Stimulated activated CD4-positive, alpha-beta T cell treated with anti-CD3 and anti-CD28 coated beads, Interleukin-2, amount 100 ng/mL, for 4 hours (primary cell): ENCODE measurements around the gene UBA7.
"Not testable (repeated sequence)": the region's sequence is repeated elsewhere in the genome, so short reads cannot be mapped to it uniquely, and the experiment has no call there.

Experiments
- DNase-seq: peaks from one replicate; pipeline ENCODE4 v3.0.0-alpha.2; 2020; ENCODE audit warnings: low read depth

The UBA7 gene

DNA sequence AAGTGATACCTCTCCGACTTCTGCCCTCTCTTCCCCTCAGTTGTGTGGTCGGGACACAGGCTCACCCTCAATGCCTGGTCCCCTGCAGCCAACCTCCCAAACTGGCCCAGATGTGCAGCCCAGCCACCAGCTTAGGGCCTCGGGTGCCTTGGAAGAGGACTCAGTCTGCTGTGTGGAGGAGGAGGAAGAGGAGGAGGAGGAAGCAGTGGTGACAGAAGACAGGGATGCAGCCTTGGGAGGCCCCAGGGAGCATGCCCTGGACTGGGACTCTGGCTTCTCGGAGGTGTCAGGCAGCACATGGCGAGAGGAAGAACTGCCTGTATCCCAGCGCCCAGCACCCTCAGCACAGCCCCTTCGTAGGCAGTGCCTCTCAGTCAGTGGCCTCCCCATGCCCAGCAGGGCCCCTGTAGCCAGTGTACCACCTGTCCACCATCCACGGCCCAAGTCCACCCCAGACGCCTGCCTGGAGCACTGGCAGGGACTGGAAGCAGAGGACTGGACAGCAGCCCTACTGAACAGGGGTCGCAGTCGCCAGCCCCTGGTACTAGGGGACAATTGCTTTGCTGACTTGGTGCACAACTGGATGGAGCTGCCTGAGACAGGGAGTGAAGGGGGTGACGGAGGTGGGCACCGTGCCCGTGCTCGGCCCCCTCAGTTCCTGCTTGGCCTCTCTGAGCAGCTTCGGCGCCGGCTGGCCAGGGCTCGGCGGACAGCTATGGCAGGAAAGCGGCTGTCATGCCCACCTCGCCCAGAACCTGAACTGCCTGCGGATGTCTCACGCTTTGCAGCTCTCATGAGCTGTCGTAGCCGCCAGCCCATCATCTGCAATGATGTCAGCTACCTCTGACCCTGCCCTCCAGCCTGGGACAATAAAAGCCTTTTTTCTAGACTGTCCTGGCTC is 9.4 kb downstream of the UBA7 start:
- no peak for DNase-seq

DNA sequence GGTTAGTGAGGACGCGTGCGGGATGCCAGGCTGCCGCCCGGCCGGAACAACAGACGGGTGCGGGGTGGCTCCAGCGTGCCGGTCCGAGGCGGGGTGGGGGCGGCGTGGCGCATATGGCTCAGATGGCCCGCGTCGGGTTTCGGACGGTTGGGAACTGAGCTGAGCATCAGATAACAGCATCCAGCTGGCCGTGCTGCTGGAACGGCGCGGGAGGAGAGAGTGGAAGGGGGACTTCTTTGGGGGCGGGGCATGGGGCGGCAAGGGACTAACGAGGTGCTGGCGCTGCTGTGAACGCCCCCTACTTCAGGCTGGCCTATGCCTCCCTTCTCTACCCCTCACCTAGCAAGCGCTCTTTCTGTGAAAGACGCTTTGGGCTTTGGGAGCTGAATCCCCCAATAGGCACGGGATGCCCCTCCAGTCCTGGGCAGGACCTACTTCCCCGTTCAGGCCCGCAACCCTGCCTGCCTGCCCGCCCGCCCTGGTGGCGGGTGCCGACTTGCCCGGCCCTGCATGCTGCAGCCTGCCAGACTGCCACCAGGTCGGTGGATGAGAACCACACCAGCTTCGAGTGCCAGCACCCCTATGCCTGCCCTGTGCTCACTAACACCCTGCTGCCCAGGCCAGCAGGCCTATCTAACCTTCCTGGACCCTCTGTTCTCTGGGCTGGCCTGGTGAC is 10.2 kb downstream of the UBA7 start:
- no peak for DNase-seq

DNA sequence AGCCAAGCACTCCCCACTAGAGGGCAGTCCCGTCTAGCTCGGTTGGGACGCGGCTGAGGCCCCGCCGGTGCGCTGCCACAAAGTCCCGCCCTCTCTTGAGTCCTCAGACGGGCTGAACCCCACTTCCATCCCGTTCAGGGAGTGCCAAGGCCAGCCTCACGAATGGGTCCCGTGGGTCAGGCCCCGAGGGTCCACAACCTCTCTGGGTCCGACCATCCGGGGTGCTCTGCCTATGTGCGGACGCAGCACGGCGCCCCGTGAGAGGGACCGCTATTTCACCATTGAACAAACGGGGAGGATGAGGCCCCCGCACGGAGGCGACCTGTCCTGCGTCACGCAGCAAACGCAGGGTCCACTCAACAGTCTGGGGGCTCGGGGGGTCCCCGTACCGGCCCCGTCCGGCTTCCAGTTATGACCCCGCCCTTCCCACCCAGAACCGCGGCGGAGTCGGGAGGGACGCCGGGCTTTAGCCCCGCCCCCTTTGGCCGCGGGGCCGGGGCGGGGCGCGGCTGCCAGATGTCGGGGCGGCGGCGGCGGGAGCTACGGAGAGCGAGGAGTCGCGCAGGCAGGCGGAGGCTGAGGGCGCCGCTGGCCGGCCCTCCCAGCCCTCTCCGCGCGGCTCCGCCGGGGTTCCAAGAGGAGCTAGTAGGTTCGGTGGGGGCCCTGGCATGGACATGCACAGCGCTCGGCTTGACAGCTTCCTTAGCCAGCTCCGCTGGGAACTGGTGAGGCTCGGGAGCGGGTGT is 10.9 kb downstream of the UBA7 start, which contains the start of gene INKA1:
INKA1 (plus strand) TSS at position 543 of the 746 bp plus-strand sequence; CDS start at position 675, 132 bp downstream.
- peak; percentile 82 for DNase-seq

GRCh38 chr3:49801160-49801559 is 12.6 kb downstream of the UBA7 start:
- no peak for DNase-seq

- no peak for DNase-seq
Observed at GRCh38 chr3:49799761-49800160, 14.0 kb downstream of the UBA7 start, which contains the start of gene CDHR4. Gene CDHR4 (minus strand): TSS chr3:49799873. CDS start chr3:49799812, 61 bp downstream.

DNA sequence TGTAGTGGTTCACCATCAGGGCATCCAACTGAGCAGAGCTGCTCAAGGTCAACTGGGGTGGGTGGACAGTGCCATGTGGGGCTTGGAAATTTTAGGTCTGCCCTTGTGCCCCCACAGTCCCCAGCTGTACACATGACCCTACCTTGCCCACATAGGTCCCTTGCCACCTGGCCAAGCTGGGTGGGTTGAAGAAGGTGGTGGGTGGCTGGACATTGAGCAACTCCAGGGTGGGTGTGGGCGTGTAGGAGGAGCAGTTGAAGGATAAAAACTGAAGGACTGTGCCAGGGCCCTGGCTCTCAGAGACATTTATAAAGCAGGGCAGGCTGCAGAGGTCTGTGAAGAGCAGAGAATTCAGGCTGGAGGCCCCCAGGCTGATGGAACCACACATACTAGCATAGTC is 14.6 kb downstream of the UBA7 start:
- no peak for DNase-seq

DNA sequence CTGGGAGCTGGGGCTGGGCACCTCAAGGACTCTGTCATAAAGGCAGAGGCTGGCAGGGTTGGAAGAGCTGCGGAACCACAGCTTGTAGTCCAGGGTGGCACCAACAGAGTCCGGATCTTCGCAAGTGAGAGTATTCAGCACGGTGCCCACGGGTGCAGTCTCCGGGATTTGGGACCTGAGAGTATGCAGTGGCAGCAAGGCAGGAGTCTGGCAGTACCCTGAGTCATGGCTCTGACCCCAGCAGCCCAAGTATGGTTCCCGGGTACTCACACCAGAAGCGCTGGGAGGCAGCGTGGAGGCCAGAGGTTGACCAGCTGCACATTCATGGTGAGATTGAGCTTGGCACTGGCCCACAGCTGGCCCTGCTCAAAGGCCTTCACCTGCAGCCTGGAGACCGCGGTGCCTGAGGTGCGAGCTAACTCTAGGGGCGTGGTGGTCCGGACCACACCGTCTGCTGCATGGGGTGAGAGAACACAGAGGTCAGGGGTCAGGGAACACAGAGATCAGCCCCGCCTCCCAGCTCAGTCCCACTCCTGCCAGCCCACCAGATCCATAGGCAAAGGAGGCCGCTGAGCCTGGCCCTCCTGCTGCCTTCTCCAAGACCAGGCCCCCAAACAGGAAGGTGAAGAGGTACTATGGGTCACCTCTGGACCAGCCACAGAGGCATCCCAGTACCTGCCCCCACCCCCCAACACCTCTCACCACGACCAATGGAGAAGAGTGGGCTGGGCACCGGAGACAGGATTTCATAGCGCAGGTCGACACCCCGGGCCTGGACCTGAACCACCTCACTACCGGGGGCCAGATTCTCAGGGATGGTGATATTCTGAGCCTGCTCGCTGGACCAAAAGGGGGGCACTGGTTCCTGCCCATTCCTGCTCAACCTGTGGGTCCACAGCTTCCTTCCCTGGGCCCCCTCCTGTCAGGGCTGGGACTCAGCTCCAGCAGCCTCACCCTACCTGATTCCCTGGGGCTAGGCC is 18.5 kb downstream of the UBA7 start:
- no peak for DNase-seq

DNA sequence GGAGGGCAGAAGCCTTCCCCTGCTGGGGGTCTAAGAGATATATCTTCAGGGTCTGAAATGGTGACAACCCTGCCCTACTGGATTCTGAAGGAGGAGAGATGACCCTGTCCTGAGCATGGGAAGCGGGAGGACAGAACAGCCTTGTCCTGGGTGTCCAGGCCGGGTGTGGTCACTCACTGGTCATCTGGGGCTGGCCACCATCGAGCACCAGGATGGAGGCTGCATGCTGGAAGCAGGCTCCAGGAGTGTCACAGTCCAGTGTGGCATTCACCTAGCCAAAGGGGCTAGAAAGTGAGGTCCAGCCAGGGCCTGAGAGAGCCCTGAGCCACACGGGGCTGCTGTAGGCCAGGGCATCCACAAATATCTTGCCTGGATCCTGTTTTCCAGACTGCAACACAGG is 19.3 kb downstream of the UBA7 start:
- no peak for DNase-seq

- DNase-seq = no peak
Observed at GRCh38 chr3:49793486-49794085, 20.2 kb downstream of the UBA7 start.

DNA sequence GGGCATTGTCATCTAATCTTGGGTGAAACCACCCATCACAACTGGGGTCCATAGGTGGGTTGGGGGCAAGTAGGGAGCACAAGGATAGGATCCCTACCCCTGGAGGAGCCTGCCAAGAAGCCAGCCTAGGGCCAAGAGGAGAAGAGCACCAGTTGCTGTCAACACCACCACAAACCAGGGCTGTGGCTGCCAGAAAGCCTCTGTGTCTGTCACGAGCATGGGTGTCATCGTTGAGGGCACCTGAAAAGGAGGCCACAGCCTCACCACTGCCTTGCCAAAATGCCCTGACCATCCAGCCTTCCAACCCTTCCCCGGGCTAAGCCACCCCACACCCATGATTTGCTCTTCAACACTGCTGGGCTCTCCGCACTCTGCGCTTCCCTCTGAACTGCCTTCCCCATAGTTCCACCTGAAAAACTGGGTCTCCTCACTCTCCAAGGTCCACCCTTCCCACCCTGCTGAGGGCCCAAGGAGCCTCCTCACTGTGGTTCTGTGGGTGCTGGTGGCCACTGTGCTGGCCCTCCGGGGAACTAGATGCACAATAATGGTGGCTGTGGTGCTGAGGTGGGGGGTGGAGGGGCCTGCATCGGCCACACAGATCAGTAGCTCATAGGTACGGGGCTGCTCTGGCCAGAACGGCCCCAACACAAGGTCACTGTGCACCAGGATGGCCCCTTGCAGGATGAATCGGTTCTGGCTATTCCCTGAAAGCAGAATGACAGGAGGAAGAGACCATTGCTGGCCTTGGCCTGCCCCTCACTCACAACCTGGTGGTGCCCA is 21.2 kb downstream of the UBA7 start:
- no peak for DNase-seq

DNA sequence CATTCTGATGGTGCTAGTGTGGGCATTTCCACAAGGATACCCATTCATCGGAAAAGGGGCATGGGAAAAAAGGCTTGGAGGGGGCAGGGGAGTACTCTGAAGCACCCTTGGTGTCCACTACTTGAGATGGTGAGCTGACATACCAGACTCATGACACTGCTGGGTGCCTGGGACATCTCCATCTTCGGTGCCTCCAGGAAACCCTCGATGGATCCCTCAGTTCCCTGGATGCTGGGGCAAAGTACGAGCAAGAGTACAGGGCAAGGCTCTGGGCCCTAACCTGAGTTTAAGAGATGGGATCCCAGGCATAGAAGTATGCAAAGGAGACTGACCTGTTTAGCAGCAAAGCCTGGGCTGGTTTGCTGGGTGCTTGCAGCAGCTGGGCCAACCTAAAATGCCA is 22.2 kb downstream of the UBA7 start:
- no peak for DNase-seq

DNA sequence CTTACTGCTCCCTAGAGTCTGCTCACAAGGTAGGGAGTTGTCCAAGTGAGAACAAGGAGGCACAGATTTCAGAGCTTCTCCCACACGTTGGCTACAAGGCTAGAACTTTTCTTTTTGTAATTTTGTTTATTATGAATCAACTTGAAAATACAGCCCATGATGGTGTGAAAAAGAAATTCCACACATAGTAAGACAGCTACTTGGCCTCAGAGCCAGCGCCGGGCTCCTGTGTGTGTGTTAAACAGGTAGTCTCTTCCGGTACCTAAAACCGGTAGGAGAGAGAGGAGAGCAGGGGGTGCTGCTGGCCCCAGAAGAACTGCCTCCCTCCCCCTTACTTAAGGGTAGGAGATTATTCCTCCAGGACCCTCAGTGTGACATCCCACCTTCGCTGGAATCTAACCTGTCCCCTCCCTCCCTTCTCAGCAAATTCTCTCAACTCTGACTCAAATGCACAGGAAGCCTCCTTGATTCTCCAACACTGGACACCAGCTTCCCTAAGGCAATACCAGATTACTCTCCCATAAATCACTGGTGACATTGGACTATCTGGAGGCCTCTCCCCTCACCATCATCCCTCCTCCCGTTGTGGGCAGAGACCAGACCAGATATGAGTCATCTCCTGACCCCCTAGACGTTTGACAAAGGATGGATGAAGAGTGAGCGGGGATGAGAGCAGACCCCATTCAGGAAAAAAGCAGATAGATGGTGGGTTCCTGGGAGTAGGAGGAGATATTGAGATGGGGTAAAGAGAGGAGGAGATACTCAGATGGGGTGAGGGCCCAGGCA is 22.9 kb downstream of the UBA7 start:
- no peak for DNase-seq

- DNase-seq = no peak
Observed at GRCh38 chr3:49788056-49788455, 25.7 kb downstream of the UBA7 start.

- DNase-seq = no peak
Observed at GRCh38 chr3:49787536-49787935, 26.2 kb downstream of the UBA7 start.

DNA sequence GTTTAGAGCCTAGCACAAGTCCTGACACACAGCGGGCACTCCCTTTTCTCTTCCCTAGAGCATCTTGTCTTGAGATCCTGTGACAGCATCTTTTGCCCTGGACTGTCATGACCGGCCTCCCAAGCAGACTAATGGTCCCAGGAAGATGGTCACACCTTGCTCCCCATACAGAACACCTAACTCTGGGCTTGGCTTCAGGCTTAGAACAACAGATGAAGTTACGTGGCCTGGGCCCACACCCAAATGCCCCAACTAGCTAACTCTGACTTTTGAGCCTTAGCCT is 26.6 kb downstream of the UBA7 start:
- DNase-seq = no peak

DNA sequence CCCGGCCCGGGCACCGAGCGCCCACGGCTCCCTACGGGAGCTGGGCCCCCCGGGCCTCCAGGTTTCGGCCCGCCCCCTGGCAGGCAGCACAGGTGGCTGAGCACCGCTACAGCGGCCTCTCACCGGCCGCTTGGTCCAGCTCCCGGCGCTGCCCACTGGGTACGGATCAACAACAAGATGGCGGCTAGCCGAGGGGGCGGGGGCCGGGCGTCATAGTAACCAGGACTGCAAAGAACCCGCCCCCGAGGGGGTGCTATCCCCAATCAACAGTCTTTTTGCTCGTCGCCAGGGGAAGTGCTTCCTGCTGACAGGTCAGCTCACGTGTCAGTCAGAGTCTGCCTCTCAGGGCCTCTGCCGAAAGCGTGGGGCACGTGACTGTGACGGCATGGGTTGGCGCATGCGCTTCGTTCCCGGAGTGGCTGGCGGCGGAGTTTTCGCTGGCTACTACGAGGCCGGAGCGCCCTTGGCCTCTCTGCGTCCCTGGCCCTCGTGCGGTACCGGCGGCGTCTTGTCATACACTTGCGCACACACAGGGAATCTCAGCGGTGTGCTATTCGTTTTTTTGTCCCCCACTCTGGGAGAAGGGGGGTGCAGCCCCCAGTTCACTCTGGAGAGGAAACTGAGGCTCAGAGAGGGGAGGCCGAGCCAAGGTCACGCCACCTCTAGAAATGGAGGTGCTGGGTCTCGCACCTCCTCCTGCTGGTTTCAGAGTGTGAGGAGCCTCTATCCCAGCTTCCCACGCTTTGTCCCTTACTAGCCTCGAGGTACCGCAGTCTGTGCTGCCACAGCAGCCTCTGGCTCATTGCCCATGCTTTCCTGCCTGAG is 27.2 kb downstream of the UBA7 start, which contains the start of gene IP6K1:
IP6K1 (minus strand) TSS at position 186 of the 825 bp plus-strand sequence. CDS start 38,502 bp downstream, outside the sequence.
- peak; percentile 100 for DNase-seq

- DNase-seq = no peak
Observed at GRCh38 chr3:49785565-49786356, 28.0 kb downstream of the UBA7 start.

DNA sequence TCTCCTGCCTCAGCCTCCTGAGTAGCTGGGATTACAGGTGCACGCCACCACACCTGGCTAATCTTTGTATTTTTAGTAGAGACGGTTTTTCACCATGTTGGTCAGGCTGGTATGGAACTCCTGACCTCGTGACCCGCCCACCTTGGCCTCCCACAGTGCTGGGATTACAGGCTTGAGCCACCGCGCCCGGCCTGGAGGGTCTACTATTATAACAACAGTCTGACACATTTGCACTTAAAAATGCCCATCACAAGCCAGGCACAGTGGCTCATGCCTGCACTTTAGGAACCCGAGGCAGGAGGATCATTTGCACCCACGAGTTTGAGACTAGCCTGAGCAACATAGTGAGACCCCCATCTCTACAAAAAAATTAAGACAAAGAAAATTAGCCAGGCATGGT is 31.5 kb downstream of the UBA7 start:
- not testable (repeated sequence) for DNase-seq
